GM12878 (cell line): Measurements from ENCODE around the gene AIRE. TPM values are rescaled to one million over a fixed set of nuclear protein-coding genes. Genes with fewer than 3 reads are reported as not detected.
"Not testable (repeated sequence)": the region's sequence is repeated elsewhere in the genome, so short reads cannot be mapped to it uniquely, and the experiment has no call there.

Experiments
- ATAC-seq: fragments of 200-7000 bp; cut with Tn5 transposase; 3 replicates; pipeline ENCODE4 v1.9.1; 2020; ENCODE audit warnings: mild to moderate bottlenecking, moderate library complexity
- BruUV-seq: library from RNA; stranded (reverse); fragments of 400-500 nt; replicated peaks from 2 replicates; lab custom pipeline; 2021; lab: Mats Ljungman, UMichigan
- CTCF ChIA-PET: fragments of 300-600 bp; sonication (Branson Sonifier 250); formaldehyde crosslinking; extraction: SDS; loops from one replicate; lab custom pipeline; 2021; ENCODE audit warnings: inconsistent platforms; lab: Yijun Ruan, JAX
- POLR2A ChIA-PET: fragments of 350-600 bp; formaldehyde crosslinking; extraction: SDS; loops from one replicate; lab custom pipeline; 2021; ENCODE audit warnings: inconsistent platforms; lab: Charles Lee
- RAD21 ChIA-PET: fragments of 300-600 bp; sonication (Branson Sonifier 250); formaldehyde crosslinking; loops from one replicate; lab custom pipeline; 2023; ENCODE audit warnings: antibody characterized with exemption; ENCODE audit not compliant: unreplicated experiment; lab: Charles Lee
- SMC1A ChIA-PET: fragments of 300-600 bp; sonication (Branson Sonifier 250); formaldehyde crosslinking; loops from one replicate; lab custom pipeline; 2023; ENCODE audit not compliant: unreplicated experiment, uncharacterized antibody; lab: Charles Lee
- DNase-seq: peaks from one replicate; pipeline ENCODE4 v3.0.0-alpha.2; 2011; ENCODE audit warnings: low read depth, low spot score
- FAIRE-seq: peaks from 3 replicates; lab custom pipeline; 2011; peaks lifted over from hg19 to GRCh38; lab: Jason Lieb, UNC
- H2AFZ ChIP-seq: 2 replicates; pipeline ENCODE4 v1.6.0; 2011; ENCODE audit warnings: low read depth, low read length, control low read depth; ENCODE audit not compliant: control insufficient read depth
- H3K27ac ChIP-seq: 2 replicates; pipeline ENCODE4 v1.5.1; 2011; ENCODE audit warnings: control low read depth; ENCODE audit not compliant: control insufficient read depth, insufficient read depth
- H3K27me3 ChIP-seq, 2 experiments: replicated peaks in 1 of 2; 2 replicates each; pipeline versions ENCODE4 v1.6.0 to v1.6.1; 2011; ENCODE audit warnings: low read length in 1 of 2; ENCODE audit not compliant: control insufficient read depth in 2 of 2, insufficient read depth in 2 of 2
- H3K36me3 ChIP-seq, 2 experiments: 2 replicates each; pipeline ENCODE4 v1.5.1; 2011; ENCODE audit warnings: low read length in 1 of 2; ENCODE audit not compliant: control insufficient read depth in 2 of 2, insufficient read depth in 2 of 2
- H3K4me1 ChIP-seq: 2 replicates; pipeline ENCODE4 v1.6.1; 2011; ENCODE audit warnings: mild to moderate bottlenecking, low read length, moderate library complexity, mixed read lengths; ENCODE audit not compliant: control insufficient read depth, insufficient read depth
- H3K4me2 ChIP-seq: 2 replicates; pipeline ENCODE4 v1.6.0; 2011; ENCODE audit warnings: control low read depth; ENCODE audit not compliant: control insufficient read depth, insufficient read depth
- H3K4me3 ChIP-seq: fragments of 200-600 bp; sonication (generic); 2 replicates; pipeline ENCODE4 v1.5.1; 2016
- H3K79me2 ChIP-seq: 2 replicates; pipeline ENCODE4 v1.6.0; 2011; ENCODE audit warnings: low read length; ENCODE audit not compliant: control insufficient read depth, insufficient read depth
- H3K9ac ChIP-seq: 2 replicates; pipeline ENCODE4 v1.8.0; 2011; ENCODE audit warnings: low read length, control low read depth, mixed read lengths; ENCODE audit not compliant: control insufficient read depth, insufficient read depth
- H3K9me3 ChIP-seq: replicated peaks from 3 replicates; pipeline ENCODE4 v1.5.1; 2011; ENCODE audit warnings: mild to moderate bottlenecking, low read length; ENCODE audit not compliant: control insufficient read depth, insufficient read depth
- H4K20me1 ChIP-seq: 2 replicates; pipeline ENCODE4 v1.6.0; 2011; ENCODE audit not compliant: control insufficient read depth, insufficient read depth
- WGBS: methylation state at CpG from one replicate; pipeline ENCODE4 v1.1.6; 2016; ENCODE audit warnings: low lambda C conversion rate; ENCODE audit not compliant: insufficient replicate concordance, insufficient coverage; ENCODE audit errors: missing lambda C conversion rate; 5-methylcytosine and 5-hydroxymethylcytosine counted together
- in situ Hi-C: fragments of 300-500 bp; cut with MboI; formaldehyde crosslinking; loops from 9 replicates; pipeline ENCODE4 v1.14.3; 2018; ENCODE audit warnings: mixed read lengths
- intact Hi-C: fragments of 100-400 bp; cut with micrococcal nuclease; formaldehyde crosslinking; loops from one replicate; pipeline ENCODE4 v1.14.2; 2022; ENCODE audit not compliant: unreplicated experiment
- polyA plus RNA-seq, 11 experiments: library from polyadenylated mRNA; depleted of rRNA in 4 of 11; unstranded in 6 of 11; stranded (reverse) in 5 of 11; fragments of >200 nt; fragmentation: Nextera tagmentation in 4 of 11; fragmentation: Illumina TruSeq in 1 of 11; extraction: Ambion mirVana in 4 of 11; extraction: Trizol in 1 of 11; gene quantifications; 1 replicate in 1 of 11; 2 replicates in 10 of 11; pipeline versions ENCODE4 v1.2.1 to v1.2.3, GENCODE V29; 2011 to 2016; ENCODE audit warnings: inconsistent platforms in 2 of 11, missing spikeins in 2 of 11, low read depth in 1 of 11
- total RNA-seq, 4 experiments: library from RNA; depleted of rRNA in 3 of 4; stranded (reverse); fragments of >200 nt in 3 of 4; fragmentation: Illumina TruSeq in 1 of 4; extraction: Trizol in 1 of 4; gene quantifications; 2 replicates each; pipeline versions ENCODE4 v1.2.1 to v1.2.3, GENCODE V29; 2013 to 2021

The AIRE gene
- total and polyA plus RNA-seq, 10 of the 15 experiments (the other 5 are each of a cell fraction or from before 2014, with no cell fraction given), result 0.05 to 0.10 TPM; not detected in 8

DNA sequence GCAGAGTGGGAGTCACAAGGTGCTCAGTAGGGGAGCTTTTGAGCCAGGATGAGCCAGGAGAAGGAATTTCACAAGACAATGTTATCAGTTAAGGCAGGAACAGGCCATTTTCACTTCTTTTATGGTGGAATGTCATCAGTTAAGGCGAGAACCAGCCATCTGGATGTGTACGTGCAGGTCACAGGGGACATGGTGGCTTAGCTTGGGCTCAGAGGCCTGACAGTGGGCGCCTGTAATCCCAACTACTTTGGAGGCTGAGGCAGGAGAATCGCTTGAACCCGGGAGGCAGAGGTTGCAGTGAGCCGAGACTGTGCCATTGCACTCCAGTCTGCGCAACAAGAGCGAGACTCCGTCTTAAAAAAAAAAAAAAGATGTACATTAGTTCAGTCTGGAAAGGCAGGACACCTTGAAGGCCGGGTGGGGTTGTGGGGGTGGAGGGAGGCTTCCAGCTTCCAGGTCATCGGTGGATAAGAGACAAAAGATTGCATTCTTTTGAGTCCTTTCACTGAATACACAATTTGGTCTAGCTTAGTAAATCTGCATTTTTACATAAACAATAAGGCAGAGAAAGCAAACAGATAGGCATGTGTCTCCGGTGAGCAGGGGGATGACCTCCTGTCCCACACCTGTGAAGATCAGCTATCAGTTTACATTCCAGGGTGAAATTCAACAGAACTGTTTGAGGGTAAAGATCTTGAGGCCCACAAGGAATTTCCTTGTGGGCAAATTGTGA is 56.2 kb downstream of the AIRE start:
- in situ Hi-C loops, DNase-seq, H3K36me3 ChIP-seq, H2AFZ ChIP-seq, H3K9me3 ChIP-seq, FAIRE-seq, BruUV-seq, H4K20me1 ChIP-seq, POLR2A ChIA-PET, CTCF ChIA-PET, H3K4me3 ChIP-seq, ATAC-seq, H3K4me2 ChIP-seq, intact Hi-C loops, H3K27me3 ChIP-seq, H3K27ac ChIP-seq, RAD21 ChIA-PET, H3K9ac ChIP-seq, H3K79me2 ChIP-seq: not testable (repeated sequence)
- H3K4me1 ChIP-seq, result peaks cover 11% of the 10 kb centered on the region
- WGBS, result 52% methylated on average over 7 of the region's 12 CpGs
- SMC1A ChIA-PET, result interaction anchor here (0.6 to 1.2 kb wide), 2 partner anchors 14 to 46 kb away, joined by 3 read pairs; no protein-coding TSS in a partner anchor

DNA sequence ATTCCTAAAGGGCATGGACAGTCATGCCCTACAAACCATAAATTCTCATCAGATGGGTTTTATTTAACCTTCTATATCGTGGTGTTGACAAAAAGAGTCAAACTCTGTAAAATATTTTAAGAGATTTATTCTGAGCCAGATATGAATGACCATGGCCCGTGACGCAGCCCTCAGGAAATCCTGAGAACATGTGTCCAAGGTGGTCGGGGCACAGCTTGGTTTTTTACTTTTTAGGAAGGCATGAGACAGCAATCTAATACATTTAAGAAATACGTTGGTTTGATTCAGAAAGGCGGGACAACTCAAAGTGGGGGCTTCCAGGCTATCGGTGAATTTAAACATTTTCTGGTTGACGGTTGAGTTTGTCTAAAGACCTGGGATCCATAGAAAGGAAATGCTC is 57.3 kb downstream of the AIRE start:
- H3K36me3 ChIP-seq, BruUV-seq, H3K4me3 ChIP-seq, H3K9ac ChIP-seq, H3K27me3 ChIP-seq, H3K79me2 ChIP-seq, POLR2A ChIA-PET, H3K4me2 ChIP-seq, H2AFZ ChIP-seq, intact Hi-C loops, CTCF ChIA-PET, H3K9me3 ChIP-seq, FAIRE-seq, ATAC-seq, H4K20me1 ChIP-seq, DNase-seq, H3K27ac ChIP-seq, in situ Hi-C loops, RAD21 ChIA-PET: not testable (repeated sequence)
- SMC1A ChIA-PET, result interaction anchor here (1.2 kb wide), 1 partner anchor 13 kb away, joined by 3 read pairs; no protein-coding TSS in a partner anchor
- 65% methylated on average over 8 of the region's 8 CpGs for WGBS
- peaks cover 10% of the 10 kb centered on the region for H3K4me1 ChIP-seq
